Measurements from ENCODE around the gene GGCX. TPM values are rescaled to one million over a fixed set of nuclear protein-coding genes. Genes with fewer than 3 reads are reported as not detected.

The GGCX gene
- polyA plus RNA-seq, 3 donors = 24.0 to 34.4 (median 32.0) TPM

DNA sequence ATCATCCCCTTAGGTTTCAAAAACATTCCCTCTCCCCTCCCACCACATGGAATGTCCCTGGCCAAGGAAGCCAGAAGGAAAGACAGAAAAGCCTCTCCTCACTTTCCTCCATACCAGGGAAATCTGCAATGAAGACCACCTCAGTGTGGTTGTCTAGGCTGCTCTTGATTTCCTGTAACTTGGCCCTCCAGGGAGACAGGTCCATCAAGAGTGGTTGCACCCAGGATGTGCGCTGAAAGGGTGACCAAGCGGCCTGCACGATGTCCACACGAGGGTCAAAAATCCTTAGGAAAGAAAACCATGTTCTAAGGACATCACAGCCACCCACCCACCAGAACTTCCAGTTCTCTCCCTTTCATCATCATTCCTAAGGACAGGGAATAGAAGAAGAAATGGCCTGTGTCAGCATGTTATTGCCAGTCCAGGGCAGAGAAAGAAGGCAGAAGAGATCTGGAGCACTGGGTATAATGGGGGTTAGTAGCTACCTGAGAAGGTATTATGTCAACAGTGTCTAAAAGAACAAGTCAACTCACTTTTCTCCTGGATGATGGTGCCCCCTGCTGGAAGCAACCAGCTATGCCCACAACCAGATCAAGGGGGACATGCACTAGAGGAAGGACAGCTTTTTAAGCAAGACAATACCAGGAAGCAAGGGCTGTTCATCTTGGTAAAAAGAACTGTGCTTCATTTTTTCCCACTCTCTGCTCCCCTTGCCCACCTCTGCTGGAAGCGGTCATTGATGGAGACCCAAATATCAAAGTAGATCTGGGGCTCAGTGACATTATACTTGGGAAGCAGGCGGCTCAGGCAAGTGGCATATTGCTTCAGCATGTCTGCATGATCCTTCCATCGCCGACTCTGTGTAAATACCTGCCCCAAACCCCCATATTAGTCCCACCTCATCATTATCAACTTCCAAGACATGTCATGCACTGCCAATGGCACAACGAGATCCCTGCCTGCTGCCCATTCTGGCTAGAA, 9.3 kb downstream of the GGCX start:
- peak; percentile 71 to 83 (median 79) for DNase-seq
- Histone ChIP-seq H4K20me1 (ENCODE audit: insufficient read depth, low read length) (peaks cover 2% of the 10 kb centered on the region), H3K36me3 (replicated peaks in 1 of 2; ENCODE audit: control insufficient read depth in 1 of 2, insufficient read depth in 2 of 2, low read length in 2 of 2) (peaks cover 49 to 82% of the 10 kb centered on the region in 2 donors), H3K4me3 (replicated peaks in 1 of 3; ENCODE audit: low read depth in 2 of 3, low read length in 3 of 3) (no peak overlapping the region), H3K79me2 (ENCODE audit: insufficient read depth, low read length) (peaks cover 10% of the 10 kb centered on the region), H2AFZ (ENCODE audit: insufficient read depth, low read depth, low read length, poor library complexity, severe bottlenecking) (no peak overlapping the region), H3K9me3 (replicated peaks in 1 of 2; ENCODE audit: control insufficient read depth in 1 of 2, insufficient read depth in 1 of 2, low read length in 2 of 2) (no peaks in the 10 kb centered on the region), H3K27ac (ENCODE audit: low read depth in 1 of 2, low read length in 2 of 2) (peak overlapping the region in 1 of 2 donors; percentile 61), H3K4me1 (ENCODE audit: control insufficient read depth in 1 of 2, insufficient read depth in 2 of 2, low read length in 2 of 2) (peaks cover 19 to 27% of the 10 kb centered on the region in 2 donors), H3K27me3 (ENCODE audit: control insufficient read depth in 2 of 2, insufficient read depth in 2 of 2, low read length in 2 of 2) (no peaks in the 10 kb centered on the region), H3K4me2 (replicated peaks; ENCODE audit: extremely low read depth, low read length, poor library complexity, severe bottlenecking) (no peak overlapping the region), H3K9ac (ENCODE audit: insufficient read depth, low read length, poor library complexity, severe bottlenecking) (no peak overlapping the region)
- peaks cover 62 to 82% of the 10 kb centered on the region in 2 donors for H3K36me3 Mint-ChIP-seq
- no peak overlapping the region for H3K4me3 Mint-ChIP-seq
- peak overlapping the region; percentile 3 to 80 (median 67) for H3K27ac Mint-ChIP-seq
- intact Hi-C loops (cut with micrococcal nuclease) = loop anchor here (1.0 to 5.0 kb wide), 4 partner anchors 131 to 161 kb away; no protein-coding TSS in a partner anchor
- H3K9me3 Mint-ChIP-seq = no peaks in the 10 kb centered on the region
- peaks cover 0 to 2% (median 0%) of the 10 kb centered on the region in 3 donors for H3K27me3 Mint-ChIP-seq (ENCODE audit: low read depth in 3 of 3)
- TF ChIP-seq, protein P1, sequence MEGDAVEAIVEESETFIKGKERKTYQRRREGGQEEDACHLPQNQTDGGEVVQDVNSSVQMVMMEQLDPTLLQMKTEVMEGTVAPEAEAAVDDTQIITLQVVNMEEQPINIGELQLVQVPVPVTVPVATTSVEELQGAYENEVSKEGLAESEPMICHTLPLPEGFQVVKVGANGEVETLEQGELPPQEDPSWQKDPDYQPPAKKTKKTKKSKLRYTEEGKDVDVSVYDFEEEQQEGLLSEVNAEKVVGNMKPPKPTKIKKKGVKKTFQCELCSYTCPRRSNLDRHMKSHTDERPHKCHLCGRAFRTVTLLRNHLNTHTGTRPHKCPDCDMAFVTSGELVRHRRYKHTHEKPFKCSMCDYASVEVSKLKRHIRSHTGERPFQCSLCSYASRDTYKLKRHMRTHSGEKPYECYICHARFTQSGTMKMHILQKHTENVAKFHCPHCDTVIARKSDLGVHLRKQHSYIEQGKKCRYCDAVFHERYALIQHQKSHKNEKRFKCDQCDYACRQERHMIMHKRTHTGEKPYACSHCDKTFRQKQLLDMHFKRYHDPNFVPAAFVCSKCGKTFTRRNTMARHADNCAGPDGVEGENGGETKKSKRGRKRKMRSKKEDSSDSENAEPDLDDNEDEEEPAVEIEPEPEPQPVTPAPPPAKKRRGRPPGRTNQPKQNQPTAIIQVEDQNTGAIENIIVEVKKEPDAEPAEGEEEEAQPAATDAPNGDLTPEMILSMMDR (IDR thresholded peaks at IDR 0.05) = peak; percentile 89
- 58% methylated on average over 3 of the region's 9 CpGs for WGBS (ENCODE audit: insufficient coverage)
- peaks cover 28% of the 10 kb centered on the region for H3K4me1 Mint-ChIP-seq

DNA sequence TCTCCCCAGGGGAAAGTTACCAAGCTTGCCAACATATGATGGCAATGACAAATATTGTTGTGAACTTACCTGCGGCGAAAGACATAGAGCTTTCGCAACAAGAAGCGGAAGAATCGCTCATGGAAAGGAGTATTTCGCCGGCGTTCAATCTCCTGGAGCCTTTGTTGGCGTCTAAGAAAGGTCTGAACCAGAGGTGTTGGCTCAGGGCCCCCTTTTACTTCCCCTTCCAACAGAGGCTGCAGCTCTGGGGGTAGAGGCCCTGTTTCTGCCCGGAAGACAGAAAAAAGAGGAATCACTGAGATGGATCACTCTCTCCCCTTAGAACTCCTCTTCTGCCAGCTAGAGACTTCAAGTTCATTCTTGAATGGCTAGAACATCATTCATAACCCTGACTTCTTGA, 10.8 kb downstream of the GGCX start:
- H3K4me3 ChIP-seq (replicated peaks in 1 of 3; ENCODE audit: low read depth in 2 of 3, low read length in 3 of 3) = peak overlapping the region in 1 of 3 experiments; percentile 13
- TF ChIP-seq, protein P1 (IDR thresholded peaks at IDR 0.05) = no peak
- peak overlapping the region; percentile 19 for H3K9ac ChIP-seq (ENCODE audit: insufficient read depth, low read length, poor library complexity, severe bottlenecking)
- no peak overlapping the region for H2AFZ ChIP-seq (ENCODE audit: insufficient read depth, low read depth, low read length, poor library complexity, severe bottlenecking)
- Mint-ChIP-seq H3K27me3 (ENCODE audit: low read depth in 3 of 3) (peaks cover 0 to 2% (median 0%) of the 10 kb centered on the region in 3 donors), H3K4me1 (peaks cover 28% of the 10 kb centered on the region), H3K27ac (peak overlapping the region in 6 of 7 donors; percentile 44 to 88 (median 76)), H3K9me3 (no peaks in the 10 kb centered on the region), H3K4me3 (peak overlapping the region in 1 of 2 donors; percentile 53), H3K36me3 (peaks cover 57 to 83% of the 10 kb centered on the region in 2 donors)
- no peaks in the 10 kb centered on the region for H3K9me3 ChIP-seq (replicated peaks in 1 of 2; ENCODE audit: control insufficient read depth in 1 of 2, insufficient read depth in 1 of 2, low read length in 2 of 2)
- peak overlapping the region in 1 of 2 donors; percentile 61 for H3K27ac ChIP-seq (ENCODE audit: low read depth in 1 of 2, low read length in 2 of 2)
- peaks cover 17% of the 10 kb centered on the region for H4K20me1 ChIP-seq (ENCODE audit: insufficient read depth, low read length)
- peaks cover 19 to 27% of the 10 kb centered on the region in 2 donors for H3K4me1 ChIP-seq (ENCODE audit: control insufficient read depth in 1 of 2, insufficient read depth in 2 of 2, low read length in 2 of 2)
- 4% methylated on average over 5 of the region's 10 CpGs for WGBS (ENCODE audit: insufficient coverage)
- H3K36me3 ChIP-seq (replicated peaks in 1 of 2; ENCODE audit: control insufficient read depth in 1 of 2, insufficient read depth in 2 of 2, low read length in 2 of 2) = peaks cover 49 to 84% of the 10 kb centered on the region in 2 donors
- peak overlapping the region; percentile 29 for H3K4me2 ChIP-seq (replicated peaks; ENCODE audit: extremely low read depth, low read length, poor library complexity, severe bottlenecking)
- intact Hi-C loops (cut with micrococcal nuclease) = loop anchor here in 1 of 2 donors (5.0 kb wide), 1 partner anchor 148 kb away; no protein-coding TSS in a partner anchor
- no peaks in the 10 kb centered on the region for H3K27me3 ChIP-seq (ENCODE audit: control insufficient read depth in 2 of 2, insufficient read depth in 2 of 2, low read length in 2 of 2)
- H3K79me2 ChIP-seq (ENCODE audit: insufficient read depth, low read length) = no peaks in the 10 kb centered on the region
- peak; percentile 43 to 66 (median 63) for DNase-seq

Data from CD14-positive monocyte (primary cell).